Measurements from ENCODE around the gene PILRA.
"Not testable (repeated sequence)": the region's sequence is repeated elsewhere in the genome, so short reads cannot be mapped to it uniquely, and the experiment has no call there.

The PILRA gene

DNA sequence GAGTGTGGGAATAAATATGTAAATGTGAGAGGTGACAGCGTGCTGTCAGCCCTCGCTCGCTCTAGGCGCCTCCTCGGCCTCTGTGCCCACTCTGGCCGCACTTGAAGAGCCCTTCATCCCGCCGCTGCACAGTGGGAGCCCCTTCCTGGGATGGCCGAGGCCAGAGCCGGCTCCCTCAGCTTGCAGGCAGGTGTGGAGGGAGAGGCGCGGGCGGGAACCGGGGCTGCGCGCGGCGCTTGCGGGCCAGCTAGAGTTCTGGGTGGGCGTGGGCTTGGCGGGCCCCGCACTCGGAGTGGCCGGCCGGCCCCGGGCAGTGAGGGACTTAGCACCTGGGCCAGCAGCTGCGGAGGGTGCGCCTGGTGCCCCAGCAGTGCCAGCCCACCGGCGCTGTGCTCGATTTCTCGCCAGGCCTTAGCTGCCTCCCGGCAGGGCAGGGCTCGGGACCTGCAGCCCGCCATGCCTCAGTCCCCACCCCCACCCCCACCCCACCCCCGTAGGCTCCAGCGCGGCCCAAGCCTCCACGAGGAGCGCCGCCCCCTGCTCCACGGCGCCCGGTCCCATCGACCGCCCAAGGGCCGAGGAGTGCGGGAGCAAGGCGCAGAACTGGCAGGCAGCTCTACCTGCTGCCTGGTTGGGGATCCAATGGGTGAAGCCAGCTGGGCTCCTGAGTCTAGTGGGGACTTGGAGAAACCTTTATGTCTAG, 8.4 kb downstream of the PILRA start:
- DNase-seq, result not testable (repeated sequence)

DNA sequence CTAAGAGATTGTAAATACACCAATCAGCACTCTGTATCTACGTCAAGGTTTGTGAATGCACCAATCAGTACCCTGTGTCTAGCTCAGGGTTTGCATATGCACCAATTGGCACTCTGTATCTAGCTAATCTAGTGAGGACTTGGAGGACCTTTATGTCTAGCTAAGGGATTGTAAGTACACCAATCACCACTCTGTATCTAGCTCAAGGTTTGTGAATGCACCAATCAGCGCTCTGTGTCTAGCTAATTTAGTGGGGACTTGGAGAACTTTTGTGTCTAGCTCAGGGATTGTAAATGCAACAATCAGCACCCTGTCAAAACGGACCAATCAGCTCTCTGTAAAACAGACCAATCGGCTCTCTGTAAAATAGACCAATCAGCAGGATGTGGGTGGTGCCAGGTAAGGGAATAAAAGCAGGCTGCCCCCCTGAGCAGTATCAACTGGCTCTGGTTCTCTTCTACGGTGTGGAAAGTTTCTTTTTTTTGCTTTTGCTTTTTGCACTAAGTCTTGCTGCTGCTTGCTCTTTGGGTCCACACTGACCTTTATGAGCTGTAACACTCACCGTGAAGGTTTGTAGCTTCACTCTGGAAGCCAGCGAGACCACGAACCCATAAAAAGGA, 9.1 kb downstream of the PILRA start:
- not testable (repeated sequence) for DNase-seq

DNA sequence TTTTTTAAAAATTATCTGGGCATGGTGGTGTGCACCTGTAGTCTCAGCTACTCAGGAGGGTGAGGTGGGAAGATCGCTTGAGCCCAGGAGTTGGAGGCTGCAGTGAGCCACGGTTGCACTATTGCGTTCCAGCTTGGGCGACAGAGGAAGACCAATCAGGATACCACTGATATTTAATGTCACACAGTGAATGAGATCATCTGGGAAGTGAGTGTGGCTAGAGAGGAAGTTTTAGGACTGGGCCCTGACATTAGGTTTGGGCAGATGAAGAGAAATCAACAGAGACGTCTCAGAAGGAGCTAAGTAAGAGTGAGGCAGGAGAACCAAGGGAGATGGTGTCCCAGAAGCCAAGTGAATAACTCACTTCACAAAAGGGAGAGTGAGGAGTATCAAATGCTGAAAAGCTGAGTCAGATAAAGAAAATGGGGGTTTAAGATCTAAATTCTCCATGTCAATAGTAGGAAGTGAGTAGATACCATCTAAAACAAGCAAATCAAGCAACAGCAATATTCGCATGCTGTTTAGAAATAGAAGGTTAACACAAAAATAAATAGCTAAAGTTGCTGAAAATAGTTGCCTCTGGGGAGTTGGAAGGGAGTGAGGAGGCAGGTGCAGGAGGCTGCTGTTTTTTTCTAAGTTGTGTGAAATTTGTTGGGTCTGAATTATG, 11.5 kb downstream of the PILRA start:
- no peak for DNase-seq

DNA sequence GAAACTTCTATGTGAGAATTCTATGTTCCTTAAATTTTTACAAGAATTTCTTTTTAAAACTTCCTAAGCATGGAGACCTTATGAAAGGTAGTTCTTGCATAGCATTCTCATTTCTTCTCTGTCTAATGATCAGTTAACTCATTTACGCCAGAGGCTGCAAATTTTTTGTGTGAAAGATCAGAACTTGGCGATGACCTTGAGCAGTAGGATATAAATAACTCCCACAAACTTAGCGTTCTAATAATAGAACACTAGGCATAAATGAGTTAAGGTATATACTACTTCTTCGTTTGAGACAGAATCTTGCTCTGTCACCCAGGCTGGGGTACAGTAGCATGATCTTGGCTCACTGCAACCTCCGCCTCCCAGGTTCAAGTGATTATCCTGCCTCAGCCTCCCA, 13.7 kb downstream of the PILRA start:
- DNase-seq, result no peak

DNA sequence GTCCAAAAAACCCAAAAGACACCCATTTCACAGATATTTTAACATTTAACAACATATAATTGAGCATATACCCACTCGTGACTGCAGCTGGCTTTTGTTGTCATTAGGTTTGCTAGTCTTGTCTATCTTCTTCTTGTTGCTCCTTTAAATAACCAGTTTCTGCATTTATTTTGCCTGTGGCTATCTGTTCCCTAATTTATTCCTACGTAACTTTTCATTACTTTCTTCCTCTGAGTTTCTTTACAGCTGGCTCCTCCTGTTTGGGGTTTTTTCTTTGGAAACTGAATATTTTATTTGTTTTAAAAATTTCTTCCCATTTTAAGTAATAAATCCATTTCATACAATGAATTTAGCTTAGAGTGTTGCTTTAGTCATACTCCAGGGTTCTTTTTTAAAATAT, 14.4 kb downstream of the PILRA start:
- DNase-seq, result no peak

DNA sequence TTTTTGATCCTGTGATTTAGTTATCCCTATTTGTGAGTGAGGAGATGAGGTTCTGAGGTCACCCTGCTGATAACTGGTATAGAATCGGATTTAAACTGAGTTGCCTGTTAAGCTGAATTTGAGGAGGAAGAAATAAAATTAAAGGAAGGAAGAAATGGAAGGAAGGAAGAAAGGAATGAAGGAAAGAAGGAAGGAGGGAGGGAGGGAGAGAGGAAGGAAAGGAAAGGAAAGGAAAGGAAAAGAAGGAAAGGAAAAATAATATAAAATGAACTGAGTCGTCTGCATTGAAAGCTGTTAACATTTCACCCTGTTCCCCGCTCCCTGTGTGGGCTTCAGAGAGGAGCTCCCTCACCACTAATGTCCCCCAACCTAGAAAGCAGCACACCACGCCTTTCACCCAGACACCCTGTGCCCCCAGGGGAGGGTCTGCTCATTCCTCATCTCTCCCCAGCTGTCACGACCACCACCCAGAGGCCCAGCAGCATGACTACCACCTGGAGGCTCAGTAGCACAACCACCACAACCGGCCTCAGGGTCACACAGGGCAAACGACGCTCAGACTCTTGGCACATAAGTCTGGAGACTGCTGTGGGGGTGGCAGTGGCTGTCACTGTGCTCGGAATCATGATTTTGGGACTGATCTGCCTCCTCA, 16.3 kb downstream of the PILRA start:
- DNase-seq, result no peak

DNA sequence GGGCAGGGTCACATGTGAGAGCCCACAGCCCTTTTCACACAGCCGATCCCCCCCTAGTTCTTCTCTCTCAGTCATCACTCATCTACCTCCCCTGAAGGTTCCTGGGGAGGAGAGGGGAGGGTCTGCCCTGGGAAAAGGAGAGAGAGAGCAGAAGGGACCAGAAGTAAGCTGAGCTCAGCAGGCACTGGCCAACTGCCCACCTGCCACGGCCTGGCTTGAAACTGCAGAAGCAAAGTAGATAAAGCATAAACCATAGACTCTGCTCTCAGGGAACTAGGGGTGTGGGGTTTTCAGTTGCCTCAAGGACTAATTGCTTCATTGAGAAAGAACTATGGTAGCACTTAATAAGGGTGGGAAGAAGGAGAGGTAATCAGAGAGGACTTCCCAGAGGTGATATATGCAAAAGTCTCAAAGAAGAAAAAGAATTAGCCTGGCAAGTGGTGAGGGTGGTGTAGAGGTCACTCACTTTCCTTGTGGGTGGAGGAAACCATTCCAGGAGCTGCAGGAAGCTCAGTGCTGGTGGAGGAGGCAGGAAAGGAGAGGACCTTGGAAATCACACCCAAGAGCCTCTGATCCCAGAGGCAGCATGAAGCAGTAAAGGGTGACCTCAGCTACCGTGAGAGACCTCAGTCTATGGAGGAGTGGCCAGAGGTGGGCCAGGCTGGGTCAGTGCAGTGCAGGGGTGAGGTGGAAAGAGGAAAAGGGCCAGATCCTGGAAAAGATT, 17.2 kb downstream of the PILRA start:
- DNase-seq, result no peak

DNA sequence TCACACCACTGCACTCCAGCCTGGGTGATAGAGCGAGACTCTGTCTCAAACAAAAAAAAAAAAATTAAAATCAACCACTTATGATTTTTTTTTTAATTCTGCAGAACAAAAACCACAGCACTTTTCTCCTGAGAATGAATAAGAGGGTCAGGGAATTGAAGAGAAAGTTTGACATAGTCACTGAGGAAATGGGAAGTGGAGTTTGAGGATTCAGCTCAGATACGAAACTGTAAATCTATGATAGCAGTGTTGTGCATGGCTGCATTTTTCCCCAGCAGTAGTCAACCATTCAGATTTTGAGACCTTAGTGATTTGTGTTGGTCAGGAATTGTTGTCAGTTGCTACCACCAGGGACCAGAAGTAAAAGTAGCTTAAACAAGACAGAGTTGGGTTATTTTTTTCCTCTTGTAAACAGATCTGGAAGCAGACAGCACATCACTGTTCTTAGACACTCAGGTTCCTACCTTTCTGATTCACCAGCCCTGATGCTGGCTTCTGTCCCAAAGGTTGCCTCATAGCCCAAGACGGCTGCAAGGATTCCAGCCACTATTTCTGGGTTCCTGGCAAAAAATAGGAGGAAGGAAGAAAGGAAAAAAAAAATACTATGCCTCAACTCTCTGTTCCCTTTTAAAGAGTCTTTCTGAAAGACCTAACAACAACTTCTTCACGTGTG, 20.1 kb downstream of the PILRA start:
- no peak for DNase-seq

DNA sequence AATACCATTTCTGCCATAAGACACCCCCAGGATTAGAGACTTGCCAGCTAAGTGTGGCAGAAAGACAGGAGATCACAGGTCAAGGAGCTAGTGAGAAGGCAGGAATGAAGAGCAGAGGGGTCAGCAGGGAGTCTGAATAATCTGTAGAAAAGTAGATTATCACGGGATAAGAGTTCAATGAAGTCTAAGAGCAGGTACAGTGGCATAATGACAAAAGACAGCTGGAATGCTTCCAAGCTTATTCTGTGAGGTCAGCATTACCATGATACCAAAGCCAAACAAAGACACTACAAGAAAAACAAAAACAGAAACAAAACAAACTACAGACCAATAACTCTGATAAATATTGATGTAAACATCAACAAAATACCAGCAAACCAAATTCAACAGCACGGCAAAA, 20.8 kb downstream of the PILRA start:
- no peak for DNase-seq

DNA sequence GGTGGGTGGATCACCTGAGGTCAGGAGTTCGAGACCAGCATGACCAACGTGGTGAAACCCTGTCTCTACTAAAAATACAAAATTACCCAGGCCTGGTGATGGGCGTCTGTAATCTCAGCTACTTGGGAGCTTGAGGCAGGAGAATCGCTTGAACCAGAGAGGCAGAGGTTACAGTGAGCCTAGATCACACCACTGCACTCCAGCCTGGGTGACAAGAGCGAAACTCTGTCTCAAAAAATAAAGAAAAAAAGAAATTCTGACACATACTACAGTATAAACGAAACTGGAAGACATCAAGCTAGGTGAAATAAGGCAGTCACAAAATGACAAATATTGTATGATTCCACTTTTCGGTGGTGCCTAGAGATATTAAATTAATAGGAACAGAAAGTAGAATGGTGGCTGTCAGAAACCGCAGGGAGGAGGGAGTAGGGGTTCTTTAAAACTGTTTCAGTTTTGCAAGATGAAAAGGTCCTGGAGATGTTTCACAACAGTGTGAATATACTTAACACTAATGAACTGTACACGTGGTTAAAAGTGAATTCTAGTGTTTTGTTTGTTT, 23.2 kb downstream of the PILRA start:
- no peak for DNase-seq

DNA sequence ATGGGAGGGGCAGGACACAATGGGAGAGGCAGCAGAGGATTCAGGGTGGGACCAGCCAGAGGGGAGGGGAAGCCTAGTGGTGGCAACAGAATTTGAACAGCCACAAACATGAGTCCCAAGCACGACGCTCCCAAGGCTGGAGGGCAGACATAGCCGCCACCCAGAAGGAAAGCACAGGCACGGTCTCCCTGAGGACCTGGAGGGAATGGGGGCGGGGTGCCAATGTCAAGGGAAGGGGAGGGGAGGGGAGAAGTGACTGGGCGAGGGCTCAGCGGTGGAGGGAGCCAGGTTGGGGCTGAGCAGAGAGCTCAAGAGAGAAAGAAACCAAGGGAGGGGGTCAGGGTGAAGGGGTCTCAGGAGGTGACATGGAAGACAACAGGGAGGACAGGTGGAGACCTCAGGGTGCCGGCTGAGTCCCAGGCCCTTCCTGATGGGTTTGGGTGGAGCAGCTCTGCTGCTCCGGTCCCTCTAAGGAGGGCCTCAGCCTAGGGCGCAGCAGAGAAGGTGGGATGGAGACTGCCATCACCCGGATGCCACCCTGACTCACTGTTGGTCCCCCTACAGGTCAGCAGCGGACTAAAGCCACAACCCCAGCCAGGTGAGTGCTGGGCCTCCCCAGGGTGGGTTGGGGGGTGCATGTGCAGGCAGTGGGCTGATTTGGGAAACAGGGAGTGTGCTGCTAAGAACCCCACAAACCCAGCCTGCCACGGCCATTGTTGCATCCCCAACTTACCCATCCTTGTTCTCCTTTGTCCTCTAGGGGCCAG, 24.2 kb downstream of the PILRA start:
- no peak for DNase-seq

DNA sequence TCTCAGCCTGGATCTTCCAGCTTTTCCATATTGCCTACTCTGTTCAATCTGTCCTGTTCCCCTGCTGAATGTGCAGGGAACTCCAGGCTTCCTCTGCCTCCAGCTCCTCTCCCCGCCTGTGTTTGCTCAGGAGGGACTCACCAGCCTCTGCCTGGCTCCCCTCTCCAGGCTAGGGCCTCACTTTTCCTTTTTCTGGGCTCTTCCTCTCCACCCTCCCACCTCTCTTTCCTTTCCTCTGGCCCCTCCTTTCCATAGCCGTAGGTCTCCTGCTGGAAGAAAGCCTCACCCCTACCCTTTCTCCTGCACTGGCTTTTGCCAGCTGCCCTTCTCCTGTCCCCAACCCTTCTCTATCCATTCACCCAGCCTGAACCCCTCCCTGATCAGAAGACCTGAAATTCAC, 25.0 kb downstream of the PILRA start:
- no peak for DNase-seq

DNA sequence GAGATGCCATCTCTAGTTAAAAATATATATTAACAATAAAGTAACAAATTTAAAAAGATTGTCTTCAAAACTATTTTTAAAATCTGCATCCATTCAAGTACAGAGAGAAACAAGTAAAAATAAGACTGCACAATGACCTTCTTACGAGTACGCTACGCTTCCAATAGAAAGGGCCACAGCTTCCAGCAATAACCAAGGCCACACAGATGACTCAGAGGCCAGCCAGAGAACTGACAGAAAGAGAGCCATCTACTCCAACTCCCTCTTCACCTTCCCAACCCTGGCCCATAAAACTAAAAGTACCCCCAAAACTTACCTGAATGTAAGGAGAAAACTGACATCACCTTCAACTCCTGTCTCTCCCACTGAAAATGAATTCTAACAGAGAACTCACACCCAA, 26.8 kb downstream of the PILRA start:
- no peak for DNase-seq

DNA sequence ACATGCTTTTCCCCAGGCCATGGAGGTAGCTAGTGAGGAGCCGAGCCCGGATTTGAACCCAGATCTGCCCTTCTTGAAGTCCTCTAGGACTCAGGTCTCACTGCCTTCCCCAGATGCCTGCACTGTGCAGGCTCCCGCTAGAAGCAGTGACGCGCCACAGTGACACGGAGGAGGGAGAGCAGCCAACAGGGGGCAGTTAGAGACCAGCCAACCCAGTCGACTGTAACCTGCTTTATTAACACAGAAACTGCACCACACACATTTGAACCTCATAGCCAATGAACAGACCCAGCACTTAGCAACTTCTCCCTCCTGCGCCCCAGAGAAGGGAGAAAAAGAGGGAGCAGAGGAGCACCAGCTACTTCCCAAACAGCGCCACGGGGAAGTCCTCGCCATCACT, 27.4 kb downstream of the PILRA start:
- DNase-seq, result no peak

DNA sequence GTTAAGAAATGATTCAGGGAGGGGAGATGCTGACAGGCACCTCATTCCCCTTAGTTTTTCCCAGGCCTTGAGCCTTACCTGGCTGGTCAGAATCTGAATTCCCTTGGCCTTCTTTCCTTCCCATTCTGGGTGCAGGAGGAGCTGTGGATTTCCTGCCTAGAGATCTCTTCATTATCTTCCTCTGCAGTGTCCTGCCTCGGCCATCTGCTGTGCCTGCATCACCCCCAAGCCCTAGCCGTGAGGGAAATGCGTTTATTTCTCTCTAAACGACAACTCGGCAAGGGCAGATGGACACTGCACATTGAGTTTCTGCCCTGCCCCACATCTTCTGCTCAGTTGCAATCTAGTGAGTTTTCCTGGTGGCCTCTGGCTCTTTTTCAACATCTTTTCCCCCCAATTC, 28.5 kb downstream of the PILRA start:
- DNase-seq, result no peak

DNA sequence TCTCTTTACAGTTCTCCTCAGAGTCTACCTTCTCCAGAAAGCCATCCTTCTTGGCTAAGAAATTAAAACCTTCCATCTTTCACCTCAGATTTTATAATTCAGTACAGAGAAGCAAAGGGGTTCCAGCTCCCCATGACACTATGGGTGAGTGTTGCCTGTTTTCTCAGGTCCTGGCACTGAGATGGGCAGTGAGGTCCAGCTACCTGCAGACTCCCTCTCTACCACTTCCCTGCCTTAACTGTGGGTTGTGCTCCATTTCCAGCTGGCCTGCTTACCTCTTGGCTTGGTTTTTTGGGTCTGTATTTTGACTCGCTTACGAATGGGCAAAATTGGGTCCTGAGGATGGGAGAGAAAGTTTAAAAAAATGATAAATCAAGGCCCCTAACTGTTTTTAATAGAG, 29.0 kb downstream of the PILRA start:
- DNase-seq, result no peak

DNA sequence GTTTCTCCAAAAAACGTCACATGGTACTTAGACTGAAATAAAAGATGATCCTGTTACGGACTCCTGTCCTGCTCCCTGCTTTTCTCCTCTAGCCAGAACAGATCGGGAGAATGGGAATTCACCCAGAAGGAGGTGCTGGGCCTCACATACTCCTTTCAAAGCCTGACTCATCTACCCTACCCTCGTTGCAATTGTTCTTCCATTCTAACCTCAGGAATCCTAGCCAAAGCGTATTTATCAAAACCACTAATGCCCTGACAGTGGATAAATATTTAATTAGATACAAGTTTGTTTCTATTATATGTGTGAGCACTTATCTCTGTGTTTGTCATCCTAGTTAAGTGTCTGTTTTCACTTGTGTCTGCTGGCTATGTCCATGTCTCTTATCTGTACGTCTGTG, 33.5 kb downstream of the PILRA start:
- DNase-seq, result no peak

DNA sequence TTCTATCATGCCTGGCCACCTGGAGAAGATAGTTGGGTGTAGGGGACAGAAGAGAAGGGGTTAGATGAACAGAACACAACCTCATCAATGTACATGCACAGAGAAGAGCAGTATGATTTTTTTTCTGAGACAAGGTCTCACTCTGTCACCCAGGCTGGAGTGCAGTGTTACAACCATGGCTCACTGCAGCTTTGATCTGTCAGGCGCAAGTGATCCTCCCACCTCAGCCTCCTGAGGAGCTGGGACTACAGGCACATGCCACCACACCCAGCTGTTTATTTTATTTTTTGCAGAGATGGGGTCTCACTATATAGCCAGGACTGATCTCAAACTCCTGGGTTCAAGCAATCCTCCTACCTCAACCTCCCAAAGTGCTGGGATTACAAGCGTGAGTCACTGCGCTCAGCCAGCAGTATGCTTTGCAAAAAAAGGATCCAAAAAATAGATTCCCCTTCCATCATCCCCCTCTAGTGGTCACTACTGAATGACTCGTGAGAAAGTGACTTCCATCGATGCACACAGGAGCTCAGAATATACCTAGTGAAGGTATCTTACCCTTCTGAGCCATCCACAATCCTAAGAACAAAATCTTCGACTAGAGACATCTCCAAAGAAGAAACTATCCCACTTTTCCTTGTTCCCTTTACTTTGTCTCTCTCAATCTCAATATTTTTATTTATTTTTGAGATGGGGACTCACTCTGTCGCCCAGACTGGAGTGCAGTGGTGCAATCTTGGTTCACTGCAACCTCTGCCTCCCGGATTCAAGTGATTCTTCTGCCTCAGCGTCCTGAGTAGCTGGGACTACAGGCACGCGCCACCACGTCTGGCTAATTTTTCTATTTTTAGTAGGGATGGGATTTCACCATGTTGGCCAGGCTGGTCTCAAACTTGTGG, 34.2 kb downstream of the PILRA start:
- DNase-seq, result no peak

DNA sequence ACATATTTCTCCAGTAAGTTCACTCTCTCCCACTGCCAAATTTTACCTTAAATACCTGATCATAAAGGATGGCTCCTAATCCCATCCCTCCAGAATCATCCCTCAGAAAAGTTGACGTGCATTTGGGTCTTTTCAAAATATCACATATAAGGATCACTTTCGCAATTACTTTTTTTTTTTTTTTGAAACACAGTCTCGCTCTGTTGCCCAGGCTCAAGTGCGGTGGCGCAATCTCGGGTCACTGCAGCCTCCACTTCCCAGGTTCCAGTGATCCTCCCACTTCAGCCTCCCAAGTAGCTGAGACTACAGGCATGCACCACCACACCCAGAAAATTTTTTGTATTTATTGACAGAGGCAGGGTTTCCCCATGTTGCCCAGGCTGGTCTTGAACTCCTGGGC, 37.8 kb downstream of the PILRA start:
- no peak for DNase-seq

DNA sequence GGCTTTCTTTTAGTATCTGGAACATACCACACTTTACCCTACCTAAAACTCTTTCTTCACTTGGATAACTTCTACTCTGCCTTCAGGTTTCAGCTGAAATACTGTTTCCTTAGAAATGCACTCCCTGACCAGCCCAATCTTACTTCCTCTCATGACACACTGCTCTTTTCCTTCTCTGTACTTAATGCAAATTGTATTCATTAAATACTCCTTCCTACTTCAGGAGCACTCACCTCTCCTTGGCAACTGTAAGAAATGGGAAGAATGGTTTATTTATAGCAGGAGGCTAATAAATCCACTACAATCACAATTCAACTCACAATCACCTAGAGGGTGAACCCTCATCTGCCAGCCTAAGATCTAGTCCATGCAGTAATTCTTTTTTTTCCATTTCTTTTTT, 40.1 kb downstream of the PILRA start:
- DNase-seq, result no peak

DNA sequence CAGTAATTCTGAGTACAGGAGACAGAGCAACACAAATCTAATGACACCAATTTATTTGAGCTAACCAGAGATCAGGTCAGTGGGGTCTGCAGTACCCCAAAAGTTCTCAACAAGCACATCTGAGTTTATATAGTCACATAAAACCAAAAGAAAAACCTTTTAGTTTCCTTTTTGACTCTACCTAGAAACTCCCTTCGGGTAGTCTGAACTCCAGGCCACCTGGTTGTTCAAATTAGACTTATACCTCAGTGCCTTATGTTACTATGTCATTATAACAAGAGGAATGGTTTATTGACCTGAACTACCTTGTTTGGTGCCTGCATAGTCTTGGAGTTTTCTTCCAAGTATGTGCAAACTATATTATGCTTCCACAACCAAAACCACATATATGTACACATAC, 40.6 kb downstream of the PILRA start:
- DNase-seq, result no peak
